ENCODE measurements around the gene C21orf58.

- TF ChIP-seq, protein P1, sequence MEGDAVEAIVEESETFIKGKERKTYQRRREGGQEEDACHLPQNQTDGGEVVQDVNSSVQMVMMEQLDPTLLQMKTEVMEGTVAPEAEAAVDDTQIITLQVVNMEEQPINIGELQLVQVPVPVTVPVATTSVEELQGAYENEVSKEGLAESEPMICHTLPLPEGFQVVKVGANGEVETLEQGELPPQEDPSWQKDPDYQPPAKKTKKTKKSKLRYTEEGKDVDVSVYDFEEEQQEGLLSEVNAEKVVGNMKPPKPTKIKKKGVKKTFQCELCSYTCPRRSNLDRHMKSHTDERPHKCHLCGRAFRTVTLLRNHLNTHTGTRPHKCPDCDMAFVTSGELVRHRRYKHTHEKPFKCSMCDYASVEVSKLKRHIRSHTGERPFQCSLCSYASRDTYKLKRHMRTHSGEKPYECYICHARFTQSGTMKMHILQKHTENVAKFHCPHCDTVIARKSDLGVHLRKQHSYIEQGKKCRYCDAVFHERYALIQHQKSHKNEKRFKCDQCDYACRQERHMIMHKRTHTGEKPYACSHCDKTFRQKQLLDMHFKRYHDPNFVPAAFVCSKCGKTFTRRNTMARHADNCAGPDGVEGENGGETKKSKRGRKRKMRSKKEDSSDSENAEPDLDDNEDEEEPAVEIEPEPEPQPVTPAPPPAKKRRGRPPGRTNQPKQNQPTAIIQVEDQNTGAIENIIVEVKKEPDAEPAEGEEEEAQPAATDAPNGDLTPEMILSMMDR (IDR thresholded peaks at IDR 0.05), result no peak
- TF ChIP-seq EP300 (IDR thresholded peaks at IDR 0.05) (no peak), POLR2AphosphoS5 (IDR thresholded peaks at IDR 0.05) (no peak)
These were observed 47.7 kb upstream of the C21orf58 start for GRCh38 chr21:46371204-46372013.

Measured in sigmoid colon (tissue), 4 donors.